ENCODE results near the gene SOX15.

Gene SOX15

DNA sequence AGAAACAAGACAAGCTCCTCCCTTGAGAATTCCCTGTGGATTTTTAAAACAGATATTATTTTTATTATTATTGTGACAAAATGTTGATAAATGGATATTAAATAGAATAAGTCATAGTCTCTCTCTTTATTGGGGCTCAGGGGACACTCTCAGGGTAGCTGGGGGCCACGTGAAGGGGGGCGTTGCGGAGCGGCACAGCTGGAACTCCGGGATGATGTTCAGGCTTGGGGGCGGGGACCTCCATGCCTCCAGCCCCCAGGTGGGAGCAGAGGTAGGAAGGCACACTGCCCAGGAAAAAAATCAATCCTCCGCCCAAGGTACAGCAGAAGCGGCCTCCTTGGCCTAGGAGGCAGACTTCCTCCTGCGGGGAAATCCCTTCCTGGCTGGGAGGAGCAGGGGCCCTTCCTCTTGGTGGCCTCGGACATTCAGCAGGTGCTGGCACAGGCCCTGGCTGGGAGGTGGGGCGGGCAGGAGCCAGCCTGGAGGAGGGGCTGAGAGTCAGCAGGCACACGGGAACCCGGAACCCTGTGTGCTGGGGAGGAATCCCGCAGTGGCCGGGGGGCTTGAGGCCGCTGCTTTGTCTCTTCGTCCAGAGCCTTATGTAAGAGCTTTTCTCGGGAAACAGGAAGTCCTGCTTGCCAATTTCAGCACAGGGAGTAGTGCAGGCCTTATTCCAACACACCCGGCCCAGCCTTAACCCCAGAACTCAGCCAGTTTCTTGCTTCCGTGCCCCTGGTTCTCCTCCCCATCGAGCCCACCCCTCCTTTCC, 31.9 kb downstream of the SOX15 start (continued):
- no peak for TF ChIP-seq ZNF155 (tag by site-specific recombination; IDR thresholded peaks at IDR 0.05)
- TF ChIP-seq GLIS1 (tag by site-specific recombination; IDR thresholded peaks at IDR 0.05) = peak; percentile 23; the same call in 1 of the 2 replicates
- TF ChIP-seq, protein P1, sequence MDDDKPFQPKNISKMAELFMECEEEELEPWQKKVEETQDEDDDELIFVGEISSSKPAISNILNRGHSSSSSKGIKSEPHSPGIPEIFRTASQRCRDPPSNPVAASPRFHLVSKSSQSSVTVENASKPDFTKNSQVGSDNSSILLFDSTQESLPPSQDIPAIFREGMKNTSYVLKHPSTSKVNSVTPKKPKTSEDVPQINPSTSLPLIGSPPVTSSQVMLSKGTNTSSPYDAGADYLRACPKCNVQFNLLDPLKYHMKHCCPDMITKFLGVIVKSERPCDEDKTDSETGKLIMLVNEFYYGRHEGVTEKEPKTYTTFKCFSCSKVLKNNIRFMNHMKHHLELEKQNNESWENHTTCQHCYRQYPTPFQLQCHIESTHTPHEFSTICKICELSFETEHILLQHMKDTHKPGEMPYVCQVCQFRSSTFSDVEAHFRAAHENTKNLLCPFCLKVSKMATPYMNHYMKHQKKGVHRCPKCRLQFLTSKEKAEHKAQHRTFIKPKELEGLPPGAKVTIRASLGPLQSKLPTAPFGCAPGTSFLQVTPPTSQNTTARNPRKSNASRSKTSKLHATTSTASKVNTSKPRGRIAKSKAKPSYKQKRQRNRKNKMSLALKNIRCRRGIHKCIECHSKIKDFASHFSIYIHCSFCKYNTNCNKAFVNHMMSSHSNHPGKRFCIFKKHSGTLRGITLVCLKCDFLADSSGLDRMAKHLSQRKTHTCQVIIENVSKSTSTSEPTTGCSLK (tag by site-specific recombination; IDR thresholded peaks at IDR 0.05) = no peak
- TF ChIP-seq, protein P2, sequence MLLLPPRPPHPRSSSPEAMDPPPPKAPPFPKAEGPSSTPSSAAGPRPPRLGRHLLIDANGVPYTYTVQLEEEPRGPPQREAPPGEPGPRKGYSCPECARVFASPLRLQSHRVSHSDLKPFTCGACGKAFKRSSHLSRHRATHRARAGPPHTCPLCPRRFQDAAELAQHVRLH (tag by site-specific recombination; IDR thresholded peaks at IDR 0.05) = no peak
- no peak for TF ChIP-seq ZNF544 (tag by site-specific recombination; IDR thresholded peaks at IDR 0.05)
- no peak for TF ChIP-seq BCL11A (tag by site-specific recombination; IDR thresholded peaks at IDR 0.05; ENCODE audit: low read depth)
- TF ChIP-seq, protein P3, sequence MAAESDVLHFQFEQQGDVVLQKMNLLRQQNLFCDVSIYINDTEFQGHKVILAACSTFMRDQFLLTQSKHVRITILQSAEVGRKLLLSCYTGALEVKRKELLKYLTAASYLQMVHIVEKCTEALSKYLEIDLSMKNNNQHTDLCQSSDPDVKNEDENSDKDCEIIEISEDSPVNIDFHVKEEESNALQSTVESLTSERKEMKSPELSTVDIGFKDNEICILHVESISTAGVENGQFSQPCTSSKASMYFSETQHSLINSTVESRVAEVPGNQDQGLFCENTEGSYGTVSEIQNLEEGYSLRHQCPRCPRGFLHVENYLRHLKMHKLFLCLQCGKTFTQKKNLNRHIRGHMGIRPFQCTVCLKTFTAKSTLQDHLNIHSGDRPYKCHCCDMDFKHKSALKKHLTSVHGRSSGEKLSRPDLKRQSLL (tag by site-specific recombination; IDR thresholded peaks at IDR 0.05) = no peak
- TF ChIP-seq ZNF621 (tag by site-specific recombination; IDR thresholded peaks at IDR 0.05) = no peak
- TF ChIP-seq, protein P4, sequence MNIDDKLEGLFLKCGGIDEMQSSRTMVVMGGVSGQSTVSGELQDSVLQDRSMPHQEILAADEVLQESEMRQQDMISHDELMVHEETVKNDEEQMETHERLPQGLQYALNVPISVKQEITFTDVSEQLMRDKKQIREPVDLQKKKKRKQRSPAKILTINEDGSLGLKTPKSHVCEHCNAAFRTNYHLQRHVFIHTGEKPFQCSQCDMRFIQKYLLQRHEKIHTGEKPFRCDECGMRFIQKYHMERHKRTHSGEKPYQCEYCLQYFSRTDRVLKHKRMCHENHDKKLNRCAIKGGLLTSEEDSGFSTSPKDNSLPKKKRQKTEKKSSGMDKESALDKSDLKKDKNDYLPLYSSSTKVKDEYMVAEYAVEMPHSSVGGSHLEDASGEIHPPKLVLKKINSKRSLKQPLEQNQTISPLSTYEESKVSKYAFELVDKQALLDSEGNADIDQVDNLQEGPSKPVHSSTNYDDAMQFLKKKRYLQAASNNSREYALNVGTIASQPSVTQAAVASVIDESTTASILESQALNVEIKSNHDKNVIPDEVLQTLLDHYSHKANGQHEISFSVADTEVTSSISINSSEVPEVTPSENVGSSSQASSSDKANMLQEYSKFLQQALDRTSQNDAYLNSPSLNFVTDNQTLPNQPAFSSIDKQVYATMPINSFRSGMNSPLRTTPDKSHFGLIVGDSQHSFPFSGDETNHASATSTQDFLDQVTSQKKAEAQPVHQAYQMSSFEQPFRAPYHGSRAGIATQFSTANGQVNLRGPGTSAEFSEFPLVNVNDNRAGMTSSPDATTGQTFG (tag by site-specific recombination; IDR thresholded peaks at IDR 0.05; ENCODE audit: borderline replicate concordance) = no peak
- no peak for TF ChIP-seq ZNF248 (tag by site-specific recombination; IDR thresholded peaks at IDR 0.05)
- no peak for TF ChIP-seq ZNF521 (tag by site-specific recombination; IDR thresholded peaks at IDR 0.05)
- TF ChIP-seq ZNF114 (tag by site-specific recombination; IDR thresholded peaks at IDR 0.05) = no peak
- TF ChIP-seq ZNF433 (tag by site-specific recombination; IDR thresholded peaks at IDR 0.05; ENCODE audit: low read depth) = no peak
- peak; percentile 94 for TF ChIP-seq ZBTB20 (tag by site-specific recombination; IDR thresholded peaks at IDR 0.05)
- TF ChIP-seq, protein P5, sequence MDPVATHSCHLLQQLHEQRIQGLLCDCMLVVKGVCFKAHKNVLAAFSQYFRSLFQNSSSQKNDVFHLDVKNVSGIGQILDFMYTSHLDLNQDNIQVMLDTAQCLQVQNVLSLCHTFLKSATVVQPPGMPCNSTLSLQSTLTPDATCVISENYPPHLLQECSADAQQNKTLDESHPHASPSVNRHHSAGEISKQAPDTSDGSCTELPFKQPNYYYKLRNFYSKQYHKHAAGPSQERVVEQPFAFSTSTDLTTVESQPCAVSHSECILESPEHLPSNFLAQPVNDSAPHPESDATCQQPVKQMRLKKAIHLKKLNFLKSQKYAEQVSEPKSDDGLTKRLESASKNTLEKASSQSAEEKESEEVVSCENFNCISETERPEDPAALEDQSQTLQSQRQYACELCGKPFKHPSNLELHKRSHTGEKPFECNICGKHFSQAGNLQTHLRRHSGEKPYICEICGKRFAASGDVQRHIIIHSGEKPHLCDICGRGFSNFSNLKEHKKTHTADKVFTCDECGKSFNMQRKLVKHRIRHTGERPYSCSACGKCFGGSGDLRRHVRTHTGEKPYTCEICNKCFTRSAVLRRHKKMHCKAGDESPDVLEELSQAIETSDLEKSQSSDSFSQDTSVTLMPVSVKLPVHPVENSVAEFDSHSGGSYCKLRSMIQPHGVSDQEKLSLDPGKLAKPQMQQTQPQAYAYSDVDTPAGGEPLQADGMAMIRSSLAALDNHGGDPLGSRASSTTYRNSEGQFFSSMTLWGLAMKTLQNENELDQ (tag by site-specific recombination; IDR thresholded peaks at IDR 0.05; ENCODE audit: low read depth) = no peak
- TF ChIP-seq OVOL3 (tag by site-specific recombination; IDR thresholded peaks at IDR 0.05) = no peak
- TF ChIP-seq ZNF354C (tag by site-specific recombination; IDR thresholded peaks at IDR 0.05; ENCODE audit: borderline replicate concordance, low read depth) = no peak
- TF ChIP-seq, protein P6, sequence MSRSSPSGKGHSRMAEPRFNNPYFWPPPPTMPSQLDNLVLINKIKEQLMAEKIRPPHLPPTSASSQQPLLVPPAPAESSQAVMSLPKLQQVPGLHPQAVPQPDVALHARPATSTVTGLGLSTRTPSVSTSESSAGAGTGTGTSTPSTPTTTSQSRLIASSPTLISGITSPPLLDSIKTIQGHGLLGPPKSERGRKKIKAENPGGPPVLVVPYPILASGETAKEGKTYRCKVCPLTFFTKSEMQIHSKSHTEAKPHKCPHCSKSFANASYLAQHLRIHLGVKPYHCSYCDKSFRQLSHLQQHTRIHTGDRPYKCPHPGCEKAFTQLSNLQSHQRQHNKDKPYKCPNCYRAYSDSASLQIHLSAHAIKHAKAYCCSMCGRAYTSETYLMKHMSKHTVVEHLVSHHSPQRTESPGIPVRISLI (tag by site-specific recombination; IDR thresholded peaks at IDR 0.05) = no peak
- TF ChIP-seq ZNF654 (tag by site-specific recombination; IDR thresholded peaks at IDR 0.05; ENCODE audit: low read depth) = no peak
- TF ChIP-seq, protein P7, sequence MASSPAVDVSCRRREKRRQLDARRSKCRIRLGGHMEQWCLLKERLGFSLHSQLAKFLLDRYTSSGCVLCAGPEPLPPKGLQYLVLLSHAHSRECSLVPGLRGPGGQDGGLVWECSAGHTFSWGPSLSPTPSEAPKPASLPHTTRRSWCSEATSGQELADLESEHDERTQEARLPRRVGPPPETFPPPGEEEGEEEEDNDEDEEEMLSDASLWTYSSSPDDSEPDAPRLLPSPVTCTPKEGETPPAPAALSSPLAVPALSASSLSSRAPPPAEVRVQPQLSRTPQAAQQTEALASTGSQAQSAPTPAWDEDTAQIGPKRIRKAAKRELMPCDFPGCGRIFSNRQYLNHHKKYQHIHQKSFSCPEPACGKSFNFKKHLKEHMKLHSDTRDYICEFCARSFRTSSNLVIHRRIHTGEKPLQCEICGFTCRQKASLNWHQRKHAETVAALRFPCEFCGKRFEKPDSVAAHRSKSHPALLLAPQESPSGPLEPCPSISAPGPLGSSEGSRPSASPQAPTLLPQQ (tag by site-specific recombination; IDR thresholded peaks at IDR 0.05) = no peak
- TF ChIP-seq ZNF174 (tag by site-specific recombination; IDR thresholded peaks at IDR 0.05) = no peak
- no peak for TF ChIP-seq ZNF548 (tag by site-specific recombination; IDR thresholded peaks at IDR 0.05)
- TF ChIP-seq, protein P8, sequence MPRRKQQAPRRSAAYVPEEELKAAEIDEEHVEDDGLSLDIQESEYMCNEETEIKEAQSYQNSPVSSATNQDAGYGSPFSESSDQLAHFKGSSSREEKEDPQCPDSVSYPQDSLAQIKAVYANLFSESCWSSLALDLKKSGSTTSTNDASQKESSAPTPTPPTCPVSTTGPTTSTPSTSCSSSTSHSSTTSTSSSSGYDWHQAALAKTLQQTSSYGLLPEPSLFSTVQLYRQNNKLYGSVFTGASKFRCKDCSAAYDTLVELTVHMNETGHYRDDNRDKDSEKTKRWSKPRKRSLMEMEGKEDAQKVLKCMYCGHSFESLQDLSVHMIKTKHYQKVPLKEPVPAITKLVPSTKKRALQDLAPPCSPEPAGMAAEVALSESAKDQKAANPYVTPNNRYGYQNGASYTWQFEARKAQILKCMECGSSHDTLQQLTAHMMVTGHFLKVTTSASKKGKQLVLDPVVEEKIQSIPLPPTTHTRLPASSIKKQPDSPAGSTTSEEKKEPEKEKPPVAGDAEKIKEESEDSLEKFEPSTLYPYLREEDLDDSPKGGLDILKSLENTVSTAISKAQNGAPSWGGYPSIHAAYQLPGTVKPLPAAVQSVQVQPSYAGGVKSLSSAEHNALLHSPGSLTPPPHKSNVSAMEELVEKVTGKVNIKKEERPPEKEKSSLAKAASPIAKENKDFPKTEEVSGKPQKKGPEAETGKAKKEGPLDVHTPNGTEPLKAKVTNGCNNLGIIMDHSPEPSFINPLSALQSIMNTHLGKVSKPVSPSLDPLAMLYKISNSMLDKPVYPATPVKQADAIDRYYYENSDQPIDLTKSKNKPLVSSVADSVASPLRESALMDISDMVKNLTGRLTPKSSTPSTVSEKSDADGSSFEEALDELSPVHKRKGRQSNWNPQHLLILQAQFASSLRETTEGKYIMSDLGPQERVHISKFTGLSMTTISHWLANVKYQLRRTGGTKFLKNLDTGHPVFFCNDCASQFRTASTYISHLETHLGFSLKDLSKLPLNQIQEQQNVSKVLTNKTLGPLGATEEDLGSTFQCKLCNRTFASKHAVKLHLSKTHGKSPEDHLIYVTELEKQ (tag by site-specific recombination; IDR thresholded peaks at IDR 0.05; ENCODE audit: borderline replicate concordance) = no peak
- TF ChIP-seq ZFHX2 (tag by site-specific recombination; conservative IDR thresholded peaks at IDR 0.05) = no peak
